Measurements from ENCODE around the gene NEGR1. TPM values are rescaled to one million over a fixed set of nuclear protein-coding genes. Genes with fewer than 3 reads are reported as not detected.

Gene NEGR1
- total RNA-seq, 1 experiment from 2014 or later, result 2.9 TPM

DNA sequence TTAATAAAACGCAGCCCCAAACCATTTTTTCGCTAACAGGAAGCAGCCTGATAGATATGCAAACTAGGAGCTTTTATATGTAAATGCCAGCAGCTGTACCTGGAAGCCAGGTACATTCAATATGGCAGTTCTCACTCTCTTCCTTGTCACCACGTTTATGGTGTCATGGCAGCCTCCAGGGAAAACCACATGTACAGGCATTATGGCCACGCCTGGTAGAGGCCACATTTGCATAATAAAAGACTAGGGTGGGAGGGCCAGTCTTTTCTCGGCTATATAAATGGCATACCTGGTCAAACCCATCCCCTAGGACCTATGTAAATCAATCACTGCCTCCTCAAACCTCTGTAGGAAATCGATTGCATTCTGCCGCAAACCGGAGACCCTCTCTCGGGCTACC, 247.5 kb downstream of the NEGR1 start (continued):
- TF ChIP-seq, protein P1, sequence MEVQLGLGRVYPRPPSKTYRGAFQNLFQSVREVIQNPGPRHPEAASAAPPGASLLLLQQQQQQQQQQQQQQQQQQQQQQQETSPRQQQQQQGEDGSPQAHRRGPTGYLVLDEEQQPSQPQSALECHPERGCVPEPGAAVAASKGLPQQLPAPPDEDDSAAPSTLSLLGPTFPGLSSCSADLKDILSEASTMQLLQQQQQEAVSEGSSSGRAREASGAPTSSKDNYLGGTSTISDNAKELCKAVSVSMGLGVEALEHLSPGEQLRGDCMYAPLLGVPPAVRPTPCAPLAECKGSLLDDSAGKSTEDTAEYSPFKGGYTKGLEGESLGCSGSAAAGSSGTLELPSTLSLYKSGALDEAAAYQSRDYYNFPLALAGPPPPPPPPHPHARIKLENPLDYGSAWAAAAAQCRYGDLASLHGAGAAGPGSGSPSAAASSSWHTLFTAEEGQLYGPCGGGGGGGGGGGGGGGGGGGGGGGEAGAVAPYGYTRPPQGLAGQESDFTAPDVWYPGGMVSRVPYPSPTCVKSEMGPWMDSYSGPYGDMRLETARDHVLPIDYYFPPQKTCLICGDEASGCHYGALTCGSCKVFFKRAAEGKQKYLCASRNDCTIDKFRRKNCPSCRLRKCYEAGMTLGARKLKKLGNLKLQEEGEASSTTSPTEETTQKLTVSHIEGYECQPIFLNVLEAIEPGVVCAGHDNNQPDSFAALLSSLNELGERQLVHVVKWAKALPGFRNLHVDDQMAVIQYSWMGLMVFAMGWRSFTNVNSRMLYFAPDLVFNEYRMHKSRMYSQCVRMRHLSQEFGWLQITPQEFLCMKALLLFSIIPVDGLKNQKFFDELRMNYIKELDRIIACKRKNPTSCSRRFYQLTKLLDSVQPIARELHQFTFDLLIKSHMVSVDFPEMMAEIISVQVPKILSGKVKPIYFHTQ (CRISPR knock-in tag; IDR thresholded peaks at IDR 0.05), result 0 out of 2 replicates have a peak, but pooled peaks have one; percentile 52
- TF ChIP-seq GTF2I (CRISPR knock-in tag; conservative IDR thresholded peaks at IDR 0.05) (no peak), SP1 (CRISPR knock-in tag; conservative IDR thresholded peaks at IDR 0.05) (no peak), MYBL2 (CRISPR knock-in tag; IDR thresholded peaks at IDR 0.05) (no peak), FOXP1 (CRISPR knock-in tag; IDR thresholded peaks at IDR 0.05; ENCODE audit: borderline replicate concordance) (no peak), NR2C2 (CRISPR knock-in tag; IDR thresholded peaks at IDR 0.05) (no peak), E2F1 (CRISPR knock-in tag; IDR thresholded peaks at IDR 0.05) (no peak)
- TF ChIP-seq, protein P2, sequence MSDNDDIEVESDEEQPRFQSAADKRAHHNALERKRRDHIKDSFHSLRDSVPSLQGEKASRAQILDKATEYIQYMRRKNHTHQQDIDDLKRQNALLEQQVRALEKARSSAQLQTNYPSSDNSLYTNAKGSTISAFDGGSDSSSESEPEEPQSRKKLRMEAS (CRISPR knock-in tag; IDR thresholded peaks at IDR 0.05), result peak; percentile 53; the same call in 1 of the 2 replicates

GRCh38 chr1:72023063-72023930, 259.0 kb downstream of the NEGR1 start:
- POLR2A ChIA-PET, result no interaction called here
- DNase-seq (ENCODE audit: low spot score) (no peak), ATAC-seq (peak; percentile 60)
- peak overlapping the region; percentile 41 for H3K4me3 Mint-ChIP-seq
- no peaks in the 10 kb centered on the region for H3K27me3 Mint-ChIP-seq (ENCODE audit: low read depth)
- 0 out of 2 replicates have a peak, but pooled peaks cover 5% of the 10 kb centered on the region for H3K9me3 Mint-ChIP-seq
- CTCF ChIA-PET, result interaction anchor here (2.3 kb wide), 1 partner anchor 15 kb away, joined by 10 read pairs; no protein-coding TSS in a partner anchor
- peak overlapping the region; percentile 97 for H3K27ac Mint-ChIP-seq
- H3K4me1 Mint-ChIP-seq, result peaks cover 26% of the 10 kb centered on the region
- H3K36me3 Mint-ChIP-seq, result no peaks in the 10 kb centered on the region
- no peak for TF ChIP-seq ZNF263 (CRISPR knock-in tag; IDR thresholded peaks at IDR 0.05; ENCODE audit: low read depth)
- TF ChIP-seq, protein P3, sequence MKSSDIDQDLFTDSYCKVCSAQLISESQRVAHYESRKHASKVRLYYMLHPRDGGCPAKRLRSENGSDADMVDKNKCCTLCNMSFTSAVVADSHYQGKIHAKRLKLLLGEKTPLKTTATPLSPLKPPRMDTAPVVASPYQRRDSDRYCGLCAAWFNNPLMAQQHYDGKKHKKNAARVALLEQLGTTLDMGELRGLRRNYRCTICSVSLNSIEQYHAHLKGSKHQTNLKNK (CRISPR knock-in tag; IDR thresholded peaks at IDR 0.05), result no peak
- TF ChIP-seq, protein P4, sequence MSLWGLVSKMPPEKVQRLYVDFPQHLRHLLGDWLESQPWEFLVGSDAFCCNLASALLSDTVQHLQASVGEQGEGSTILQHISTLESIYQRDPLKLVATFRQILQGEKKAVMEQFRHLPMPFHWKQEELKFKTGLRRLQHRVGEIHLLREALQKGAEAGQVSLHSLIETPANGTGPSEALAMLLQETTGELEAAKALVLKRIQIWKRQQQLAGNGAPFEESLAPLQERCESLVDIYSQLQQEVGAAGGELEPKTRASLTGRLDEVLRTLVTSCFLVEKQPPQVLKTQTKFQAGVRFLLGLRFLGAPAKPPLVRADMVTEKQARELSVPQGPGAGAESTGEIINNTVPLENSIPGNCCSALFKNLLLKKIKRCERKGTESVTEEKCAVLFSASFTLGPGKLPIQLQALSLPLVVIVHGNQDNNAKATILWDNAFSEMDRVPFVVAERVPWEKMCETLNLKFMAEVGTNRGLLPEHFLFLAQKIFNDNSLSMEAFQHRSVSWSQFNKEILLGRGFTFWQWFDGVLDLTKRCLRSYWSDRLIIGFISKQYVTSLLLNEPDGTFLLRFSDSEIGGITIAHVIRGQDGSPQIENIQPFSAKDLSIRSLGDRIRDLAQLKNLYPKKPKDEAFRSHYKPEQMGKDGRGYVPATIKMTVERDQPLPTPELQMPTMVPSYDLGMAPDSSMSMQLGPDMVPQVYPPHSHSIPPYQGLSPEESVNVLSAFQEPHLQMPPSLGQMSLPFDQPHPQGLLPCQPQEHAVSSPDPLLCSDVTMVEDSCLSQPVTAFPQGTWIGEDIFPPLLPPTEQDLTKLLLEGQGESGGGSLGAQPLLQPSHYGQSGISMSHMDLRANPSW (CRISPR knock-in tag; conservative IDR thresholded peaks at IDR 0.05; ENCODE audit: low read depth), result no peak
- no peak for TF ChIP-seq ZBTB21 (CRISPR knock-in tag; IDR thresholded peaks at IDR 0.05; ENCODE audit: borderline replicate concordance)
- TF ChIP-seq PRRX2 (CRISPR knock-in tag; IDR thresholded peaks at IDR 0.05), result no peak
- TF ChIP-seq NR3C1 (CRISPR knock-in tag; conservative IDR thresholded peaks at IDR 0.05; ENCODE audit: low read depth), result no peak
- no peak for TF ChIP-seq ETV6 (CRISPR knock-in tag; IDR thresholded peaks at IDR 0.05)
- TF ChIP-seq EMX1 (CRISPR knock-in tag; IDR thresholded peaks at IDR 0.05), result no peak
- TF ChIP-seq, protein P5, sequence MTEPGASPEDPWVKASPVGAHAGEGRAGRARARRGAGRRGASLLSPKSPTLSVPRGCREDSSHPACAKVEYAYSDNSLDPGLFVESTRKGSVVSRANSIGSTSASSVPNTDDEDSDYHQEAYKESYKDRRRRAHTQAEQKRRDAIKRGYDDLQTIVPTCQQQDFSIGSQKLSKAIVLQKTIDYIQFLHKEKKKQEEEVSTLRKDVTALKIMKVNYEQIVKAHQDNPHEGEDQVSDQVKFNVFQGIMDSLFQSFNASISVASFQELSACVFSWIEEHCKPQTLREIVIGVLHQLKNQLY (CRISPR knock-in tag; IDR thresholded peaks at IDR 0.05), result no peak
- no peak for TF ChIP-seq ZNF423 (CRISPR knock-in tag; IDR thresholded peaks at IDR 0.05)
- TF ChIP-seq ZNF416 (CRISPR knock-in tag; IDR thresholded peaks at IDR 0.05), result no peak
- TF ChIP-seq GTF2I (CRISPR knock-in tag; conservative IDR thresholded peaks at IDR 0.05), result no peak
- TF ChIP-seq, protein P6, sequence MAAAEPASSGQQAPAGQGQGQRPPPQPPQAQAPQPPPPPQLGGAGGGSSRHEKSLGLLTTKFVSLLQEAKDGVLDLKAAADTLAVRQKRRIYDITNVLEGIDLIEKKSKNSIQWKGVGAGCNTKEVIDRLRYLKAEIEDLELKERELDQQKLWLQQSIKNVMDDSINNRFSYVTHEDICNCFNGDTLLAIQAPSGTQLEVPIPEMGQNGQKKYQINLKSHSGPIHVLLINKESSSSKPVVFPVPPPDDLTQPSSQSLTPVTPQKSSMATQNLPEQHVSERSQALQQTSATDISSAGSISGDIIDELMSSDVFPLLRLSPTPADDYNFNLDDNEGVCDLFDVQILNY (CRISPR knock-in tag; IDR thresholded peaks at IDR 0.05), result no peak
- TF ChIP-seq CREB1 (CRISPR knock-in tag; IDR thresholded peaks at IDR 0.05), result no peak
- no peak for TF ChIP-seq AFF4 (CRISPR knock-in tag; IDR thresholded peaks at IDR 0.05; ENCODE audit: borderline replicate concordance)
- TF ChIP-seq ZNF219 (CRISPR knock-in tag; IDR thresholded peaks at IDR 0.05; ENCODE audit: borderline replicate concordance), result no peak
